Prostate gland (tissue), 2 donors: ENCODE data around the gene PEX14. TPM values are rescaled to one million over a fixed set of nuclear protein-coding genes. Genes with fewer than 3 reads are reported as not detected.
A peak's percentile ranks its signal among the peaks of the same experiment; 100 is the strongest.

ENCODE experiments used
- DNase-seq: peaks from one replicate; pipeline ENCODE4 v3.0.0-alpha.2; 2019; ENCODE audit warnings: low spot score
- H3K27ac ChIP-seq, 2 donors: fragments of 200-600 bp; sonication (generic); 2 replicates each; pipeline ENCODE4 v1.5.1; 2017 to 2019
- H3K27me3 ChIP-seq: fragments of 200-600 bp; sonication (generic); replicated peaks from 2 replicates; pipeline ENCODE4 v1.5.1; 2019; ENCODE audit not compliant: insufficient read depth
- H3K36me3 ChIP-seq, 2 donors: fragments of 200-600 bp; sonication (generic); 1 replicate in 1 of 2; 2 replicates in 1 of 2; pipeline versions ENCODE4 v1.5.1 to v1.8.1; 2017 to 2019
- H3K4me1 ChIP-seq: fragments of 200-600 bp; sonication (generic); replicated peaks from 2 replicates; pipeline ENCODE4 v1.5.1; 2019
- H3K4me3 ChIP-seq, 2 donors: fragments of 200-600 bp; sonication (generic); 2 replicates each; pipeline ENCODE4 v1.5.1; 2017 to 2019
- H3K9me3 ChIP-seq: fragments of 200-600 bp; sonication (generic); 2 replicates; pipeline ENCODE4 v1.5.1; 2017
- POLR2A ChIP-seq: fragments of 450-650 bp; IDR thresholded peaks from one replicate; pipeline ENCODE4 v1.6.1; 2016; ENCODE audit warnings: antibody characterized with exemption, mild to moderate bottlenecking
- POLR2AphosphoS5 ChIP-seq: sonication (generic); formaldehyde crosslinking; IDR thresholded peaks from one replicate; pipeline ENCODE4 v1.6.1; 2017; ENCODE audit warnings: antibody characterized with exemption
- WGBS: methylation state at CpG from one replicate; pipeline ENCODE4 v1.1.5; 2018; 5-methylcytosine and 5-hydroxymethylcytosine counted together
- intact Hi-C: fragments of 100-400 bp; cut with DNase I; formaldehyde crosslinking; loops from one replicate; pipeline ENCODE4 v1.14.2; 2022
- total RNA-seq, 2 donors: library from RNA; depleted of rRNA; stranded (reverse); fragments of >200 nt; gene quantifications; one replicate each; pipeline ENCODE4 v1.1.0, GENCODE V29; 2016
- TF ChIP-seq, protein P1 (sequence below), 4 experiments: fragments of 200-600 bp in 2 of 4; fragments of 450-650 bp in 2 of 4; sonication (generic) in 2 of 4; IDR thresholded peaks; 1 replicate in 3 of 4; 2 replicates in 1 of 4; pipeline ENCODE4 v1.5.1; 2016 to 2019; ENCODE audit warnings: antibody characterized with exemption in 4 of 4, mild to moderate bottlenecking in 2 of 4, moderate library complexity in 2 of 4

The PEX14 gene
- total RNA-seq, 2 donors from 2014 or later, result 26.1 to 34.7 TPM

- H3K4me3 ChIP-seq, result no peak overlapping the region
- DNase-seq, result no peak
- 73% methylated on average over 9 of the region's 9 CpGs for WGBS
- no peaks in the 10 kb centered on the region for H3K27me3 ChIP-seq
- no peaks in the 10 kb centered on the region for H3K36me3 ChIP-seq
- intact Hi-C loops, result loop anchor here (5.0 kb wide), 1 partner anchor 85 kb away; no protein-coding TSS in a partner anchor
- peak overlapping the region; percentile 48 to 65 for H3K27ac ChIP-seq
- H3K4me1 ChIP-seq, result no peaks in the 10 kb centered on the region
- TF ChIP-seq POLR2A, result no peak
- TF ChIP-seq POLR2AphosphoS5, result no peak
- TF ChIP-seq, protein P1, sequence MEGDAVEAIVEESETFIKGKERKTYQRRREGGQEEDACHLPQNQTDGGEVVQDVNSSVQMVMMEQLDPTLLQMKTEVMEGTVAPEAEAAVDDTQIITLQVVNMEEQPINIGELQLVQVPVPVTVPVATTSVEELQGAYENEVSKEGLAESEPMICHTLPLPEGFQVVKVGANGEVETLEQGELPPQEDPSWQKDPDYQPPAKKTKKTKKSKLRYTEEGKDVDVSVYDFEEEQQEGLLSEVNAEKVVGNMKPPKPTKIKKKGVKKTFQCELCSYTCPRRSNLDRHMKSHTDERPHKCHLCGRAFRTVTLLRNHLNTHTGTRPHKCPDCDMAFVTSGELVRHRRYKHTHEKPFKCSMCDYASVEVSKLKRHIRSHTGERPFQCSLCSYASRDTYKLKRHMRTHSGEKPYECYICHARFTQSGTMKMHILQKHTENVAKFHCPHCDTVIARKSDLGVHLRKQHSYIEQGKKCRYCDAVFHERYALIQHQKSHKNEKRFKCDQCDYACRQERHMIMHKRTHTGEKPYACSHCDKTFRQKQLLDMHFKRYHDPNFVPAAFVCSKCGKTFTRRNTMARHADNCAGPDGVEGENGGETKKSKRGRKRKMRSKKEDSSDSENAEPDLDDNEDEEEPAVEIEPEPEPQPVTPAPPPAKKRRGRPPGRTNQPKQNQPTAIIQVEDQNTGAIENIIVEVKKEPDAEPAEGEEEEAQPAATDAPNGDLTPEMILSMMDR (IDR thresholded peaks at IDR 0.05), result no peak
- H3K9me3 ChIP-seq, result no peaks in the 10 kb centered on the region
Observed at GRCh38 chr1:10621906-10622305, 147.2 kb downstream of the PEX14 start.

GRCh38 chr1:10622910-10623685 lies 148.3 kb downstream of the PEX14 start:
- TF ChIP-seq POLR2AphosphoS5 (no peak), POLR2A (no peak)
- TF ChIP-seq, protein P1 (IDR thresholded peaks at IDR 0.05), result no peak
- H3K4me3 ChIP-seq, result no peak overlapping the region
- no peaks in the 10 kb centered on the region for H3K36me3 ChIP-seq
- DNase-seq, result no peak
- peak overlapping the region; percentile 49 to 65 for H3K27ac ChIP-seq
- H3K9me3 ChIP-seq, result no peaks in the 10 kb centered on the region
- intact Hi-C loops, result loop anchor here (5.0 kb wide), 1 partner anchor 86 kb away; no protein-coding TSS in a partner anchor
- WGBS, result 75% methylated on average over 24 of the region's 24 CpGs
- no peaks in the 10 kb centered on the region for H3K27me3 ChIP-seq
- H3K4me1 ChIP-seq, result no peaks in the 10 kb centered on the region

- peak overlapping the region; percentile 49 to 65 for H3K27ac ChIP-seq
- 86% methylated on average over 12 of the region's 12 CpGs for WGBS
- H3K4me3 ChIP-seq, result no peak overlapping the region
- no peaks in the 10 kb centered on the region for H3K36me3 ChIP-seq
- no peaks in the 10 kb centered on the region for H3K9me3 ChIP-seq
- H3K27me3 ChIP-seq, result no peaks in the 10 kb centered on the region
- TF ChIP-seq POLR2A (no peak), POLR2AphosphoS5 (no peak)
- TF ChIP-seq, protein P1 (IDR thresholded peaks at IDR 0.05), result no peak
- intact Hi-C loops, result loop anchor here (5.0 kb wide), 1 partner anchor 86 kb away; no protein-coding TSS in a partner anchor
- H3K4me1 ChIP-seq, result peaks cover 3% of the 10 kb centered on the region
- no peak for DNase-seq
Observed at GRCh38 chr1:10623686-10624145, 149.0 kb downstream of the PEX14 start.

DNA sequence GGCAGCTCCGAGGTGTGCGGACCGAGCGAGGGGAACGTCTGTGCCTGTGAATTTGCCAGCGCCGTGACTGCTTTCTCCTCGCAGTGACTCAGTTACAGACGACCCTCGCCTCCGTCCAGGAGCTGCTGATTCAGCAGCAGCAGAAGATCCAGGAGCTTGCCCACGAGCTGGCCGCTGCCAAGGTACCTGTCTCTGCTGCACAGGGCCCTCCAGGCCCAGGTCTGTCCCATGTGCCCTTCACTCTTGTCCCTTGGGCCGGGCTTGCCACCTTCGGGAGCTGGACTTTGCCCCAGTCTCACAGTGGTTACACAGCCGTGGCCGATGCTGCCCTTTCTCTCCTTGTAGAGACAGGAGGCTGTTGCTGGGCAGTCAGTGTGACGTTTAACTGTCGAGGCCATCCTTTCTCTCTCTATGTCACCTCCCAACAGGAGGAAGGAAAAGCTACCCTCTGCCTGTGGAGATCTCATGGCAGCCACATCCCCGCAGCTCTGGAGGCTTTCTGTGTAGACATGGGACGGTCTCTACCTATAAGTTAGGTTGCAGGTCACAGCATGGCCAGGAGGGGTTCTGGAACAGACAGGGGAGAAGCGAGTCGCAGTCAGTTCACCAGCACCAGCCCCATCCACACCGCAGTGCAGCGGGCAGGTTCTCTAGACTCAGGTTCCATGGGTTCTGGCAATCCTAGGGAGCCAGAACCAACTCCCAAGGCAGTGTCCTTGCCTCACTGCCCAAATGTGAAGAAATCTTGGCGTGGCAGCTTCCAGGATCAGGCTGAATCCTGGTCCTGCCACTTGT lies 149.7 kb downstream of the PEX14 start:
- 91% methylated on average over 26 of the region's 26 CpGs for WGBS
- DNase-seq, result no peak
- TF ChIP-seq POLR2AphosphoS5 (no peak), POLR2A (no peak)
- TF ChIP-seq, protein P1 (IDR thresholded peaks at IDR 0.05), result no peak

More for the DNA sequence above, 149.7 kb downstream of the PEX14 start:
- Histone ChIP-seq H3K27ac (peak overlapping the region; percentile 49 to 65), H3K4me3 (no peak overlapping the region), H3K27me3 (no peaks in the 10 kb centered on the region), H3K4me1 (peaks cover 9% of the 10 kb centered on the region), H3K9me3 (no peaks in the 10 kb centered on the region), H3K36me3 (no peaks in the 10 kb centered on the region)
- intact Hi-C loops, result loop anchor here (5.0 kb wide), 1 partner anchor 87 kb away; no protein-coding TSS in a partner anchor
